Large intestine (tissue), 3 donors: ENCODE results near the gene TMEM196. TPM values are rescaled to one million over a fixed set of nuclear protein-coding genes. Genes with fewer than 3 reads are reported as not detected.
A peak's percentile ranks its signal among the peaks of the same experiment; 100 is the strongest.
"Not testable (repeated sequence)": the region's sequence is repeated elsewhere in the genome, so short reads cannot be mapped to it uniquely, and the experiment has no call there.

Experiments used
- DNase-seq, 2 donors: peaks; one replicate each; pipeline versions ENCODE4 v3.0.0 to v3.0.0-alpha.2; 2013
- H3K27ac ChIP-seq: one replicate; pipeline ENCODE4 v1.5.1; 2013; ENCODE audit warnings: low read length
- H3K27me3 ChIP-seq: 2 replicates; pipeline ENCODE4 v1.6.1; 2013; ENCODE audit warnings: low read length; ENCODE audit not compliant: control insufficient read depth, insufficient read depth
- H3K36me3 ChIP-seq: 2 replicates; pipeline ENCODE4 v1.6.1; 2013; ENCODE audit warnings: low read length; ENCODE audit not compliant: control insufficient read depth, insufficient read depth
- H3K4me1 ChIP-seq: one replicate; pipeline ENCODE4 v1.6.1; 2013; ENCODE audit warnings: low read length; ENCODE audit not compliant: control insufficient read depth, insufficient read depth
- H3K4me3 ChIP-seq: one replicate; pipeline ENCODE4 v1.5.1; 2013; ENCODE audit warnings: low read length
- H3K9me3 ChIP-seq: one replicate; pipeline ENCODE4 v1.6.1; 2013; ENCODE audit warnings: mild to moderate bottlenecking, low read depth, low read length, moderate library complexity; ENCODE audit not compliant: control insufficient read depth
- WGBS: methylation state at CpG from one replicate; pipeline ENCODE4 v1.1.5; 2013; ENCODE audit warnings: low lambda C conversion rate; ENCODE audit not compliant: insufficient coverage; 5-methylcytosine and 5-hydroxymethylcytosine counted together
- polyA plus RNA-seq: library from polyadenylated mRNA; unstranded; fragments of 120-200 nt; gene quantifications from one replicate; pipeline ENCODE4 v1.2.1, GENCODE V29; 2013

TMEM196 gene
- polyA plus RNA-seq, 1 donor, result 0.79 TPM

DNA sequence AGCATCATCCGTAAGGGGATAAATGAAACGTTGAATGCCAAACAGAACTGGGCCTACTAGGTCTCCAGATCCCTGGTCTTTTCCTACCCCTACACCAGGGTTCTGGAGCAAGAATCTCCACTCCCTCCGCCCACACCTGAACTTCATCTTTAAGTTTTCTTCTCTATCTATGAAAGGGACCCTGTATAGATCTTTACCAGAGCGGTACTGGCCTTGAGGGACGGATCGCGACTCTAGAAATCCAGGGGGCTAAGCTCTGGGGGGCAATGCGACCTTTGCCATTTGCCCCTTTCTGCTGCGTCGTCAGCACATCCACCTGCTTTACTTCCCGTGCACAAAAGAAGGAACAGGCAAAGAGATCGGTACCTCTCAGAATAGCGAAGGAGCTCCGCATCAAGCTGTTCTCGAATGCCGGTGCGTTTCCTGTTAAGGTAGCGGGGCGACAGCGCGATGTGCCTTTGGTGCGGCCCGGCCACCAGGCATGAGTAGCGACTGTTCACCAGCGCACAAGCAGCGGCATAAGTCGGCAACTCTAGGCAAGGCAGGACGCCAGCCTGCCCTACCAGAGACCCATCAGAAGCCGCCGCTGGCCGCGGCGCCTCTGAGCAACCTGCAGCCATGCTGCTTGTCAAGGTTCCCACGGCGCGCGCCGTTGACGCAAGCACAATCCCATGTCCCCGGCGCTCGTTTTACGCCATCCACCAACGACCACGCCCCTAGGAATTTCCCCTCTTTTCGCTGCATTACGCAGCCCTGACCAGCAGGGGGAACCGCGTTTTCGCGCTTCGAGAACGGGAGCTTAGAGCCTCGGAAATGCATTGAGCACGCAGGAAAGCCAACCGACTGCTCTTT lies 64.8 kb downstream of the TMEM196 start, which contains the start of gene POLR1F:
POLR1F (minus strand) TSS at position 641 of the 852 bp plus-strand sequence; CDS start at position 620, 21 bp downstream.
- WGBS, result 0% methylated on average over 3 of the region's 56 CpGs
- Histone ChIP-seq H3K4me1 (peaks cover 3% of the 10 kb centered on the region), H3K27me3 (no peaks in the 10 kb centered on the region), H3K36me3 (peaks cover 1% of the 10 kb centered on the region), H3K27ac (peak within 1 kb of the TSS; percentile 50), H3K9me3 (no peaks in the 10 kb centered on the region), H3K4me3 (peak within 1 kb of the TSS; percentile 89)
- peak; percentile 94 to 97 for DNase-seq

GRCh38 chr7:19707240-19707639 lies 66.2 kb downstream of the TMEM196 start:
- no peaks in the 10 kb centered on the region for H3K27me3 ChIP-seq
- 100% methylated on average over 1 of the region's 3 CpGs for WGBS
- H3K4me1 ChIP-seq, result peaks cover 3% of the 10 kb centered on the region
- DNase-seq, result no peak
- H3K9me3 ChIP-seq, result no peaks in the 10 kb centered on the region
- H3K36me3 ChIP-seq, result peaks cover 4% of the 10 kb centered on the region
- no peak overlapping the region for H3K4me3 ChIP-seq
- no peak overlapping the region for H3K27ac ChIP-seq

- H3K9me3 ChIP-seq, result no peaks in the 10 kb centered on the region
- H3K27me3 ChIP-seq, result no peaks in the 10 kb centered on the region
- H3K4me1 ChIP-seq, result peaks cover 3% of the 10 kb centered on the region
- no peak overlapping the region for H3K27ac ChIP-seq
- H3K36me3 ChIP-seq, result peaks cover 7% of the 10 kb centered on the region
- DNase-seq, result no peak
- no peak overlapping the region for H3K4me3 ChIP-seq
- no CpG with 5 or more reads among the region's 2 CpGs for WGBS
Observed at GRCh38 chr7:19705663-19706062, 67.8 kb downstream of the TMEM196 start.

DNA sequence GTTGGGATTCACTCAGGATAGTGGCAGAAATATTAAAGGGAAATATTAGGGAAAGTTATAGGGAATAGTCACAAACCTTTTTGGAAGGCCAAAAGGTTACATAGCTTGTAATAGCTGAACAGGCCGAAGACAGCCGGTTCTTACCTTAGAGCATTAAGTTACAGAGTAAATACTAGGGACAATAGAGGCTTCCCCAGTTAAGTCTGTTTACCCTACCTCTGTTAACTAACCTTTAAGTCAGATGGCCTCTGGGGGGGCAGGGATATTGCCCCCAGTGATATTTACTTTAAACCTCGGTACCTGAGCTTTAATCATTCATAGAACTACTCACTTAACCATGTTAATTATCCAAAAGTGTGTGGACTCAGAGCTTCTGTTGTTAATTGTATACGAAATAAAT lies 71.9 kb downstream of the TMEM196 start:
- DNase-seq, result no peak
- peaks cover 19% of the 10 kb centered on the region for H3K36me3 ChIP-seq
- H3K27me3 ChIP-seq, result no peaks in the 10 kb centered on the region
- WGBS, result no CpG with 5 or more reads among the region's 4 CpGs
- no peaks in the 10 kb centered on the region for H3K4me1 ChIP-seq
- H3K27ac ChIP-seq, result no peak overlapping the region
- H3K9me3 ChIP-seq, result no peaks in the 10 kb centered on the region
- no peak overlapping the region for H3K4me3 ChIP-seq

DNA sequence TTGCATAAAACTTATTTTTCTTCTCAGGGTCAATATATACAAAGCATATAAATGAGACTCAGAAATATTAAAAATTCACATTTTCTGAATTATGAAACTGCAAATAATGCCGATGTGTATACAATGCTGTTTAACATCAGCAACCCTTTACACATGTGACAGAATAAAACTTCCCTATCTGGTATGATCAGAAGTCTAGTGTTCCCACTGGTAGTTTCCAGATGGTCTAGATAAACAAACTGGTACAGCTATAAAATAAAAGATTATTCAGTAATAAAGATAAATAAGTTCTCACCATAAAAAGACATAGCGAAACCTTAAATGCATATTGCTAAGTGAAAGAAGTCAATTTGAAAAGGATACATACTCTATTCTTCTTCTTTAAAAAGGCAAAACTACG lies 72.5 kb downstream of the TMEM196 start:
- DNase-seq, result no peak
- Histone ChIP-seq H3K27me3 (no peaks in the 10 kb centered on the region), H3K27ac (no peak overlapping the region), H3K4me3 (no peak overlapping the region), H3K4me1 (no peaks in the 10 kb centered on the region), H3K9me3 (no peaks in the 10 kb centered on the region), H3K36me3 (peaks cover 19% of the 10 kb centered on the region)
- 75% methylated on average over 1 of the region's 3 CpGs for WGBS

DNA sequence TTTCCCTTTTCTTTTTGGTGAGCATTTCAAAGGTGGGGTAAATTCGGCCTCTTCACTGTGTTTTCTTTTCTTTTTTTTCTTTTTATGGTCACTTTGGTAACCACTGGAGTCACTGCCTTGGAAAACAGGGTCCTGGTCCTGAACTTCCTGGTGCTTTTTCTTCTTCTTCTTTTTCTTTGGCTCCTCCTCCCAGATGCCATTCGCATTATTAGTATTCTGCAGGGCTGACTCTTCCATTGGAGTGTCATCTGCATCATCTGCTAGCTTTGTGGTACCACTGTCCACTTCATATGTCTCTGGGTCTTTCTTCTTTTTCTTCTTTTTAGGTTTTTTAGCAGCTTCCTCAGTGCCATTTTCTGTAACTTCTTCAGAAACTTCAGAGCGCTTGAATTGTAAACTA lies 75.1 kb downstream of the TMEM196 start:
- H3K27me3 ChIP-seq, result no peaks in the 10 kb centered on the region
- peaks cover 15% of the 10 kb centered on the region for H3K36me3 ChIP-seq
- H3K4me1 ChIP-seq, result no peaks in the 10 kb centered on the region
- 90% methylated on average over 2 of the region's 3 CpGs for WGBS
- no peak for DNase-seq
- H3K4me3 ChIP-seq, result no peak overlapping the region
- H3K27ac ChIP-seq, result no peak overlapping the region
- no peaks in the 10 kb centered on the region for H3K9me3 ChIP-seq

DNA sequence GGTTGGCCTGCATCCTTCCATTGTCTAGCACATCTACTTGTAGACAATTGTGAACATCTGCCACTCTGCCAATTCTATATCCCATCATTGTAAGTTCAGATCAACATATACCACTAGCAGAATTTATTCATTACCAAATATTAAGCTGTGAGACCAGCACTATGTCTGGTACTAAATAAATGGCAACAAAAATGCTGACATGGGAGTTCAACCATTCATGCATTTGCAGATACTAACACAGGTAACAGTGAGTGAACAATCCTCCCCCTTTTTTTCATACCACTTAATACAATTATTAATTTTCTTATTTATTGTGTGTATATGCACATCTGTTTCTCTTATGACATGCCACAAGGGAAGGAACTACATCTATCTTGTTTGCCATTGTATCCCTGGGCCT lies 76.5 kb downstream of the TMEM196 start:
- Histone ChIP-seq H3K4me3 (no peak overlapping the region), H3K27ac (no peak overlapping the region), H3K36me3 (peaks cover 15% of the 10 kb centered on the region), H3K27me3 (no peaks in the 10 kb centered on the region), H3K4me1 (no peaks in the 10 kb centered on the region), H3K9me3 (peaks cover 6% of the 10 kb centered on the region)
- no peak for DNase-seq

DNA sequence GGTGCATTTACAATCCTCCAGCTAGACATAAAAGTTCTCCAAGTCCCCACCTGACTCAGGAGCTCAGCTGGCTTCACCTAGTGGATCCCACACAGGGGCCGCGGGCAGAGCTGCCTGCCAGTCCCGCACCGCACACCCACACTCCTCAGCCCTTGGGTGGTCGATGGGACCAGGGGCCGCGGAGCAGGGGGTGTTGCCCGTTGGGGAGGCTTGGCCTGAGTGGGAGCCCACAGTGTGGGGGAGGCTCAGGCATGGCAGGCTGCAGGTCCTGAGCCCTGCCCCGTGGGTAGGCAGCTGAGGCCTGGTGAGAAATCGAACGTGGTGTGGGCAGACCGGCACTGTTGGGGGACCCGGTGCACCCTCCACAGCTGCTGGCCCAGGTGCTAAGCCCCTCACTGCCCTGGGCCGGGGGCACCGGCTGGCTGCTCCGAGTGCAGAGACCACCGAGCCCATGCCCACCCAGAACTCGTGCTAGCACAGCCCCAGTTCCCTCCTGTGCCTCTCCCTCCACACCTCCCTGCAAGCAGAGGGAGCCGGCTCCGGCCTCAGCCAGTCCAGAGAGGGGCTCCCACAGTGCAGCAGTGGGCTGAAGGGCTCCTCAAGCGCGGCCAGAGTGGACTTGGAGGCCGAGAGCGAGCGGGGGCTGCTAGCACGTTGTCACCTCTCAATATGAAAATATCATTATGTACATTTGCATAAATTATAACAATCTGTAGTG lies 81.1 kb downstream of the TMEM196 start:
- no CpG with 5 or more reads among the region's 26 CpGs for WGBS
- H3K27ac ChIP-seq, result no peak overlapping the region
- peaks cover 6% of the 10 kb centered on the region for H3K9me3 ChIP-seq
- H3K27me3 ChIP-seq, result no peaks in the 10 kb centered on the region
- H3K4me1 ChIP-seq, result no peaks in the 10 kb centered on the region
- H3K36me3 ChIP-seq, result peaks cover 2% of the 10 kb centered on the region
- no peak for DNase-seq
- no peak overlapping the region for H3K4me3 ChIP-seq

- no peaks in the 10 kb centered on the region for H3K27me3 ChIP-seq
- DNase-seq, result no peak
- no peak overlapping the region for H3K27ac ChIP-seq
- no peaks in the 10 kb centered on the region for H3K36me3 ChIP-seq
- H3K4me3 ChIP-seq, result no peak overlapping the region
- no peaks in the 10 kb centered on the region for H3K4me1 ChIP-seq
- WGBS, result 0% methylated on average over 1 of the region's 1 CpG
- peaks cover 6% of the 10 kb centered on the region for H3K9me3 ChIP-seq
Observed at GRCh38 chr7:19690736-19691135, 82.7 kb downstream of the TMEM196 start.

GRCh38 chr7:19689130-19689529 lies 84.3 kb downstream of the TMEM196 start:
- WGBS, result no CpG with 5 or more reads among the region's 12 CpGs
- H3K9me3 ChIP-seq, result not testable (repeated sequence)

More at GRCh38 chr7:19689130-19689529, 84.3 kb downstream of the TMEM196 start:
- H3K4me1 ChIP-seq, H3K36me3 ChIP-seq, H3K27ac ChIP-seq, H3K4me3 ChIP-seq, H3K27me3 ChIP-seq, DNase-seq: not testable (repeated sequence)
